GM12878 (cell line): ENCODE measurements around the gene IL17RE. TPM values are rescaled to one million over a fixed set of nuclear protein-coding genes. Genes with fewer than 3 reads are reported as not detected.

Source experiments
- ATAC-seq: fragments of 200-7000 bp; cut with Tn5 transposase; 3 replicates; pipeline ENCODE4 v1.9.1; 2020; ENCODE audit warnings: mild to moderate bottlenecking, moderate library complexity
- BruUV-seq: library from RNA; stranded (reverse); fragments of 400-500 nt; replicated peaks from 2 replicates; lab custom pipeline; 2021; lab: Mats Ljungman, UMichigan
- CTCF ChIA-PET: fragments of 300-600 bp; sonication (Branson Sonifier 250); formaldehyde crosslinking; extraction: SDS; loops from one replicate; lab custom pipeline; 2021; ENCODE audit warnings: inconsistent platforms; lab: Yijun Ruan, JAX
- POLR2A ChIA-PET: fragments of 350-600 bp; formaldehyde crosslinking; extraction: SDS; loops from one replicate; lab custom pipeline; 2021; ENCODE audit warnings: inconsistent platforms; lab: Charles Lee
- RAD21 ChIA-PET: fragments of 300-600 bp; sonication (Branson Sonifier 250); formaldehyde crosslinking; loops from one replicate; lab custom pipeline; 2023; ENCODE audit warnings: antibody characterized with exemption; ENCODE audit not compliant: unreplicated experiment; lab: Charles Lee
- SMC1A ChIA-PET: fragments of 300-600 bp; sonication (Branson Sonifier 250); formaldehyde crosslinking; loops from one replicate; lab custom pipeline; 2023; ENCODE audit not compliant: unreplicated experiment, uncharacterized antibody; lab: Charles Lee
- DNase-seq: peaks from one replicate; pipeline ENCODE4 v3.0.0-alpha.2; 2011; ENCODE audit warnings: low read depth, low spot score
- FAIRE-seq: peaks from 3 replicates; lab custom pipeline; 2011; peaks lifted over from hg19 to GRCh38; lab: Jason Lieb, UNC
- H2AFZ ChIP-seq: 2 replicates; pipeline ENCODE4 v1.6.0; 2011; ENCODE audit warnings: low read depth, low read length, control low read depth; ENCODE audit not compliant: control insufficient read depth
- H3K27ac ChIP-seq: 2 replicates; pipeline ENCODE4 v1.5.1; 2011; ENCODE audit warnings: control low read depth; ENCODE audit not compliant: control insufficient read depth, insufficient read depth
- H3K27me3 ChIP-seq, 2 experiments: replicated peaks in 1 of 2; 2 replicates each; pipeline versions ENCODE4 v1.6.0 to v1.6.1; 2011; ENCODE audit warnings: low read length in 1 of 2; ENCODE audit not compliant: control insufficient read depth in 2 of 2, insufficient read depth in 2 of 2
- H3K36me3 ChIP-seq, 2 experiments: 2 replicates each; pipeline ENCODE4 v1.5.1; 2011; ENCODE audit warnings: low read length in 1 of 2; ENCODE audit not compliant: control insufficient read depth in 2 of 2, insufficient read depth in 2 of 2
- H3K4me1 ChIP-seq: 2 replicates; pipeline ENCODE4 v1.6.1; 2011; ENCODE audit warnings: mild to moderate bottlenecking, low read length, moderate library complexity, mixed read lengths; ENCODE audit not compliant: control insufficient read depth, insufficient read depth
- H3K4me2 ChIP-seq: 2 replicates; pipeline ENCODE4 v1.6.0; 2011; ENCODE audit warnings: control low read depth; ENCODE audit not compliant: control insufficient read depth, insufficient read depth
- H3K4me3 ChIP-seq: fragments of 200-600 bp; sonication (generic); 2 replicates; pipeline ENCODE4 v1.5.1; 2016
- H3K79me2 ChIP-seq: 2 replicates; pipeline ENCODE4 v1.6.0; 2011; ENCODE audit warnings: low read length; ENCODE audit not compliant: control insufficient read depth, insufficient read depth
- H3K9ac ChIP-seq: 2 replicates; pipeline ENCODE4 v1.8.0; 2011; ENCODE audit warnings: low read length, control low read depth, mixed read lengths; ENCODE audit not compliant: control insufficient read depth, insufficient read depth
- H3K9me3 ChIP-seq: replicated peaks from 3 replicates; pipeline ENCODE4 v1.5.1; 2011; ENCODE audit warnings: mild to moderate bottlenecking, low read length; ENCODE audit not compliant: control insufficient read depth, insufficient read depth
- H4K20me1 ChIP-seq: 2 replicates; pipeline ENCODE4 v1.6.0; 2011; ENCODE audit not compliant: control insufficient read depth, insufficient read depth
- ASH2L ChIP-seq: fragments of 300-600, 200-600 bp; sonication (generic); IDR thresholded peaks from 2 replicates; pipeline ENCODE4 v1.6.1; 2017; ENCODE audit warnings: low read depth, mild to moderate bottlenecking, borderline replicate concordance
- CHD1 ChIP-seq: IDR thresholded peaks from 2 replicates; pipeline ENCODE4 v1.6.1; 2012; ENCODE audit warnings: low read depth, low read length, improper control_type of control experiment
- CHD2 ChIP-seq: IDR thresholded peaks from 2 replicates; pipeline ENCODE4 v1.6.1; 2011; ENCODE audit warnings: low read depth, low read length, improper control_type of control experiment, borderline replicate concordance
- ESRRA ChIP-seq: IDR thresholded peaks from 2 replicates; pipeline ENCODE4 v1.6.1; 2012; ENCODE audit warnings: mild to moderate bottlenecking, low read length, improper control_type of control experiment
- GABPA ChIP-seq: IDR thresholded peaks from 2 replicates; pipeline ENCODE4 v1.6.1; 2014; ENCODE audit warnings: antibody characterized with exemption, low read depth, mild to moderate bottlenecking, inconsistent platforms
- HDAC6 ChIP-seq: fragments of 200-600 bp; sonication (generic); IDR thresholded peaks from one replicate; pipeline ENCODE4 v1.8.0; 2017; ENCODE audit warnings: antibody characterized with exemption; ENCODE audit not compliant: unreplicated experiment
- KLF5 ChIP-seq: fragments of 450-650 bp; IDR thresholded peaks from 2 replicates; pipeline ENCODE4 v1.6.1; 2014; ENCODE audit warnings: mild to moderate bottlenecking; ENCODE audit not compliant: partially characterized antibody
- MEF2A ChIP-seq: IDR thresholded peaks from 2 replicates; pipeline ENCODE4 v1.6.1; 2011; ENCODE audit warnings: low read depth, mild to moderate bottlenecking, low read length, moderate library complexity; ENCODE audit not compliant: insufficient read depth
- NFYA ChIP-seq: IDR thresholded peaks from 2 replicates; pipeline ENCODE4 v1.6.1; 2011; ENCODE audit warnings: low read depth, mild to moderate bottlenecking, low read length, improper control_type of control experiment, borderline replicate concordance
- PAX5 ChIP-seq: IDR thresholded peaks from 2 replicates; pipeline ENCODE4 v1.6.1; 2011; ENCODE audit warnings: low read depth, low read length, borderline replicate concordance
- POLR2A ChIP-seq: IDR thresholded peaks from 2 replicates; pipeline ENCODE4 v1.6.1; 2011; ENCODE audit warnings: low read depth, mild to moderate bottlenecking, low read length
- RCOR1 ChIP-seq: conservative IDR thresholded peaks from 2 replicates; pipeline ENCODE4 v1.6.1; 2012; ENCODE audit warnings: low read depth, low read length, improper control_type of control experiment
- RELB ChIP-seq: fragments of 450-650 bp; IDR thresholded peaks from 2 replicates; pipeline ENCODE4 v1.6.1; 2017; ENCODE audit warnings: low read depth, mild to moderate bottlenecking, moderate library complexity
- SMC3 ChIP-seq: IDR thresholded peaks from 2 replicates; pipeline ENCODE4 v1.6.1; 2011; ENCODE audit warnings: low read length, improper control_type of control experiment, borderline replicate concordance
- SUZ12 ChIP-seq: fragments of 200-600 bp; sonication (generic); IDR thresholded peaks from one replicate; pipeline ENCODE4 v1.6.1; 2018; ENCODE audit warnings: antibody characterized with exemption, mild to moderate bottlenecking; ENCODE audit not compliant: unreplicated experiment
- TBL1XR1 ChIP-seq: IDR thresholded peaks from 2 replicates; pipeline ENCODE4 v1.6.1; 2012; ENCODE audit warnings: low read depth, low read length, improper control_type of control experiment
- ZNF24 ChIP-seq: fragments of 450-650 bp; IDR thresholded peaks from 2 replicates; pipeline ENCODE4 v1.6.1; 2017; ENCODE audit warnings: antibody characterized with exemption, mild to moderate bottlenecking
- ZZZ3 ChIP-seq: IDR thresholded peaks from 2 replicates; pipeline ENCODE4 v1.6.1; 2011; ENCODE audit warnings: low read depth; ENCODE audit not compliant: control insufficient read depth, insufficient read length
- WGBS: methylation state at CpG from one replicate; pipeline ENCODE4 v1.1.6; 2016; ENCODE audit warnings: low lambda C conversion rate; ENCODE audit not compliant: insufficient replicate concordance, insufficient coverage; ENCODE audit errors: missing lambda C conversion rate; 5-methylcytosine and 5-hydroxymethylcytosine counted together
- in situ Hi-C: fragments of 300-500 bp; cut with MboI; formaldehyde crosslinking; loops from 9 replicates; pipeline ENCODE4 v1.14.3; 2018; ENCODE audit warnings: mixed read lengths
- intact Hi-C: fragments of 100-400 bp; cut with micrococcal nuclease; formaldehyde crosslinking; loops from one replicate; pipeline ENCODE4 v1.14.2; 2022; ENCODE audit not compliant: unreplicated experiment
- polyA plus RNA-seq, 11 experiments: library from polyadenylated mRNA; depleted of rRNA in 4 of 11; unstranded in 6 of 11; stranded (reverse) in 5 of 11; fragments of >200 nt; fragmentation: Nextera tagmentation in 4 of 11; fragmentation: Illumina TruSeq in 1 of 11; extraction: Ambion mirVana in 4 of 11; extraction: Trizol in 1 of 11; gene quantifications; 1 replicate in 1 of 11; 2 replicates in 10 of 11; pipeline versions ENCODE4 v1.2.1 to v1.2.3, GENCODE V29; 2011 to 2016; ENCODE audit warnings: inconsistent platforms in 2 of 11, missing spikeins in 2 of 11, low read depth in 1 of 11
- total RNA-seq, 4 experiments: library from RNA; depleted of rRNA in 3 of 4; stranded (reverse); fragments of >200 nt in 3 of 4; fragmentation: Illumina TruSeq in 1 of 4; extraction: Trizol in 1 of 4; gene quantifications; 2 replicates each; pipeline versions ENCODE4 v1.2.1 to v1.2.3, GENCODE V29; 2013 to 2021

IL17RE gene
- total and polyA plus RNA-seq, 10 of the 15 experiments (the other 5 are each of a cell fraction or from before 2014, with no cell fraction given): 0.04 to 0.51 (median 0.12) TPM; not detected in 2

DNA sequence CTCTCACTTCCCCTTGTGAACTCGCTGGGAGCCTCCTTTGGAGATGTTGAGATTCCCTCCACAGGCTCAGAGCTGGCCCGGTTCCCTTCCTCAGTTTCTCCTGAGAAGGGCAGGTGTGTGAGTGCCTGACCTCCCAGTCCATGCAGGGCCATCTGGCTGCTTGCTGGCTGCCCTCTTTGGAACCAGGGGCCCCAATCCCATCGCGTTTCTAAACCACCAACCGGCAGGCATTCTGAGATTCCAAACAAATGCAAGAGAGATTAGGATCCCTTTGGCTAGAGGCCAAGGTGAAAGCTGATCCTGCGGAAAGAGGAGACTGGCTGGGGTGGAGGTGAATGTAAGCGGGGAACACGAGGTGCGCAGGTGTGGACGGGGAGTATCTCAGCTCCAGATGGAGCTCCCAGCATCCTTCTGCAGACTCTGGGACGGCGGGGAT is 52.4 kb downstream of the IL17RE start (continued):
- TF ChIP-seq RELB (no peak), PAX5 (no peak), ASH2L (no peak), POLR2A (no peak), RCOR1 (no peak), CHD2 (no peak)

DNA sequence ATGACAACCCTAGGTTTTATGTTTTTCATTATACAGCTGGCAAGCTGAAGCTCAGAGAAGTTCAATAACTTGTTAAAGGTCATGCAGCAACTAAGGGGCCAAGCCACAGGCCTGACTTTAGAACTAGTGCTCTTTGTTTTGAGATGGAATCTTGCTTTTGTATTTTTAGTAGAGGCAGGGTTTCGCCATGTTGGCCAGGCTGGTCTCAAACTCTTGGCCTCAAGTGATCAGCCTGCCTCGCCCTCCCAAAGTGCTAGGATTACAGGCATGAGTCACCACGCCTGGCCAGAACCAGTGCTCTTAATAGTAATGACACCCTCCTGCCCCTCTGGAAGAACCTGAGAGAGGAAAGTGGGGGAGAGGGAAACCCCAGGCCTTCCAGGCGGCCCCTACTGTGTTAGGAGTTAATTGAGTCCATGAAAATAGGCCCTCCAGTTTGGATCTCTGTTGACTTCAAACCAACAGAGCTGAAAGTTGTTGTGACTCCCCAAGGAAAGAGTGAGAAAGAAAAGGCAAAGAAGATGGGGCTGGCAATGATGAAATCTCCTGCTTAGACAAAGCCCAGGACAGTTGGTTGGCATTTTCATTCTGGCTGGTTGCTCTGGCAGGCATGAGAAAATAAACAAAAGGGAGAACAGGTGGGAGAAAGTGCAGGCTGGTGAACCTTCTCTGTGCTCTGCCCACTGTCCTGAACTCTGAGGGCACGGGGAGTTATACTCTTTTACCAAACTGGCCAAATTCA is 53.1 kb downstream of the IL17RE start:
- Histone ChIP-seq H3K27me3 (no peaks in the 10 kb centered on the region), H3K9me3 (no peaks in the 10 kb centered on the region), H3K27ac (no peak overlapping the region), H3K4me1 (peaks cover 3% of the 10 kb centered on the region; the same call in 1 of the 2 replicates), H2AFZ (no peak overlapping the region), H3K36me3 (no peaks in the 10 kb centered on the region), H3K9ac (no peak overlapping the region), H3K79me2 (no peaks in the 10 kb centered on the region), H3K4me3 (no peak overlapping the region), H3K4me2 (no peak overlapping the region), H4K20me1 (no peaks in the 10 kb centered on the region)
- WGBS: 91% methylated on average over 5 of the region's 5 CpGs
- ATAC-seq: no peak
- in situ Hi-C loops: no loop called here
- SMC1A ChIA-PET: no interaction called here
- no peak for FAIRE-seq
- no peak for DNase-seq
- BruUV-seq: no TSS peak
- RAD21 ChIA-PET: no interaction called here
- intact Hi-C loops: loop anchor here (10.0 kb wide), 1 partner anchor 269 kb away; no protein-coding TSS in a partner anchor
- CTCF ChIA-PET: interaction anchor here (1.1 to 5.8 kb wide), 3 partner anchors 17 to 366 kb away, joined by 3 to 29 read pairs (median 3); partner anchors contain the start of gene CRELD1
- POLR2A ChIA-PET: interaction anchor here (0.6 kb wide), 2 partner anchors 8 to 24 kb away, joined by 3 to 4 read pairs; no protein-coding TSS in a partner anchor
- TF ChIP-seq ESRRA (no peak), SMC3 (no peak), RELB (no peak), HDAC6 (no peak), ZZZ3 (no peak), MEF2A (no peak), CHD1 (no peak), NFYA (no peak), PAX5 (no peak), SUZ12 (no peak), KLF5 (no peak), GABPA (no peak), ZNF24 (no peak), TBL1XR1 (no peak)
